Stimulated activated CD8-positive, alpha-beta memory T cell treated with anti-CD3 and anti-CD28 coated beads, Interleukin-12 subunit alpha, Interleukin-12 subunit beta, amount 100 ng/mL, for 1 hour (primary cell): ENCODE measurements around the gene MILR1.

ENCODE experiments used
- DNase-seq: peaks from one replicate; pipeline ENCODE4 v3.0.0-alpha.2; 2020; ENCODE audit warnings: low read depth

MILR1 gene

DNA sequence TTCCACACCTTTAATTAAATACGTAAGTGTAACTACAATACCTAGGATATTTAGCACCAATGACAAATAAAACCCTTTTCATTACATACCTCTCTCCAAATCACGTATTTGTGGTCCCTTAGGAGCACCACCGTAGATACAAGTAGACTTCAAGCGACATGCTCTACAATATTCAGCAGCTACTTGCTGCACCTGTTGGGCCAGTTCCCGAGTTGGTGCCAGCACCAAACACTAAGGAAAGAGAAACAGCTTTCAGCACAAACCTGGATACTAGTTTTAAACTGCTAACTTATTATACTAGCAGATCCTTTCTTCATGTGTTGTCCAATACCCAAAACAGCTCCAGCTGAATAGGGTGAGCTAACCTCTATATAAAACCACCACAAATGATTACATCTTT lies 54.4 kb downstream of the MILR1 start:
- DNase-seq = no peak

GRCh38 chr17:64503821-64504768 lies 55.2 kb downstream of the MILR1 start:
- DNase-seq = no peak

- no peak for DNase-seq
Measured at GRCh38 chr17:64504769-64505339, 55.9 kb downstream of the MILR1 start.

GRCh38 chr17:64505340-64506200 lies 56.7 kb downstream of the MILR1 start:
- peak; percentile 65 for DNase-seq

GRCh38 chr17:64506201-64506575 lies 57.3 kb downstream of the MILR1 start, which contains the start of gene DDX5:
DDX5 (minus strand) TSS chr17:64506289; CDS start chr17:64506119, 170 bp downstream.
- peak; percentile 95 for DNase-seq

GRCh38 chr17:64506576-64507412 lies 57.9 kb downstream of the MILR1 start, which contains the start of gene CEP95:
CEP95 (plus strand) TSS chr17:64506977; CDS start chr17:64507098, 121 bp downstream.
- DNase-seq = peak; percentile 94

DNA sequence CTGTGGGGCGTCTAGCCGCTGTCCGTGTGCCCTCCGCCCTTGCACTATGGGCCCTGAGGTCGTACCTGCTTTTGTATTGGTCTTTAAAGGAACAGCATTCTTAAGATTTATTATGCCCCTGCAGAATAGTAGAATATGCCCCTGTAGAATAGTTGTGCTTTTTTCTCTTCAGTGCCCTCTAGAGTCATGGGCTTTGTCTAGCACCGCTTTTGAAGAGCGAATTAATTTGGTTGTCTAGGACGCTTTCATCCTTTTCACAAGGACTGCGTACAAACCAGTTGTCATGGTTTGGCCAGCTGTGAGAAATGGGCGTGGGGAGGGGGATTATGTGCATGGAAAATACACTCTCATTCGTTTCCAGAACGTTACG lies 58.5 kb downstream of the MILR1 start:
- DNase-seq = no peak

- no peak for DNase-seq
Measured at GRCh38 chr17:64508683-64509082, 59.8 kb downstream of the MILR1 start.

- DNase-seq = no peak
Measured at GRCh38 chr17:64509179-64509578, 60.3 kb downstream of the MILR1 start.

DNA sequence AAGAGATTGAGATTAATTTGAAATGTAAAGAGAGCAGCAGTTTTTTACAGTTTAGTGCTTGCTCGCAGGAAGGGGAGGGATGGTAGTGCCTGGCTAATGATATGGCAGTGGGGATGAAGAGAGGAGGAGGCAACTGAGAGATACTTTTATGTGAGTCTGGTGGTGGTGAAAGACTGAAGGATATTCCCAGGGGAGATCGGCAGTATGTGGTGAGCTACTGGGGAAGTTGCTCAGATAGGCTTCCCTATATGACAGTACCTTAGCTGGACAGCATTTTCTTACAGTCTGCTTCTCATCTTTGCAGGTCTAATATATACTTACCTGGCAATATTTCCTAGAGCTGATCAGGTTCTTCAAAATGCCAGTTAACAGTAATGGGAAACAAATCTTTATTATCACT lies 66.5 kb downstream of the MILR1 start:
- no peak for DNase-seq

GRCh38 chr17:64515829-64516228 lies 66.9 kb downstream of the MILR1 start:
- no peak for DNase-seq
